ENCODE data around the gene SLC35B1. TPM values are rescaled to one million over a fixed set of nuclear protein-coding genes. Genes with fewer than 3 reads are reported as not detected.

SLC35B1 gene
- total and polyA plus RNA-seq, 2 of the 4 experiments (the other 2 are of a cell fraction) = 66.4 to 86.2 TPM

DNA sequence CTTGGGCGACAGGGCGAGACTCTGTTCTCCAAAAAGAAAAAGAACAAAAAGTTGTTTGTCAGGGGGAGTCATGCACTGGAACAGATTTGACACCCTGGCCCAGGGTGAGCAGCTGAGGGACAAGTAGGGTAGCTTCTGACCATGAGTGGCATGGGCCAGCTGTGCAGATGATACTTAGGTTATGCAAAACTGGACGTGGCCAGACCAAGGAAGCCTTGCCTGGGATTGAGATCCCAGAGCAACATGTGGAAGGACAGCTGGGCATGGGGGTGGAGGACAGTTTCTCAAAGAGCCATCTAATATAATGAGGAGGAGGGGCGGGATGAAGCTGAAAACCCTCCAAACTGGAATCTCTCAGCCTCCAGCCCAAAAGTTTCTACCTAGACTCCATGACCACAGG lies 19.6 kb upstream of the SLC35B1 start:
- in situ Hi-C loops (cut with MboI; ENCODE audit: low sequenced_read_pairs) = no loop called here
- H4K91ac ChIP-seq (ENCODE audit: insufficient read depth, low read depth, low read length) = no peak overlapping the region
- no peak overlapping the region for H2BK20ac ChIP-seq (ENCODE audit: low read depth, low read length)
- no peaks in the 10 kb centered on the region for H3K9me1 ChIP-seq (ENCODE audit: insufficient read depth, low read length)
- no peak overlapping the region for H2BK120ac ChIP-seq (ENCODE audit: low read depth, low read length)
- H3K56ac ChIP-seq (ENCODE audit: extremely low read depth, insufficient read depth, low read length) = no peak overlapping the region
- BruUV-seq (replicated peaks) = no TSS peak
- intact Hi-C loops (cut with micrococcal nuclease) = no loop called here
- no peak for DNase-seq
- H3K18ac ChIP-seq (ENCODE audit: low read depth, low read length) = no peak overlapping the region
- H3K23ac ChIP-seq (ENCODE audit: low read depth, low read length) = no peak overlapping the region
- peaks cover 2% of the 10 kb centered on the region; the same call in 1 of the 2 replicates for H3K27me3 ChIP-seq (ENCODE audit: control insufficient read depth, insufficient read depth, low read length)
- no peak for TF ChIP-seq NFE2L2 (IDR thresholded peaks at IDR 0.05; ENCODE audit: low read depth, low read length)
- no peak for TF ChIP-seq SMC3 (IDR thresholded peaks at IDR 0.05; ENCODE audit: low read depth, low read length)
- TF ChIP-seq MAFK (IDR thresholded peaks at IDR 0.05; ENCODE audit: low read depth, low read length) = no peak
- TF ChIP-seq USF2 (IDR thresholded peaks at IDR 0.05; ENCODE audit: low read depth, low read length) = no peak
- no peak for TF ChIP-seq CTCF (conservative IDR thresholded peaks at IDR 0.05; ENCODE audit: low read depth, low read length)
- no peak for TF ChIP-seq CHD1 (IDR thresholded peaks at IDR 0.05; ENCODE audit: low read depth, low read length)
- no peak for TF ChIP-seq MAZ (IDR thresholded peaks at IDR 0.05; ENCODE audit: borderline replicate concordance, low read depth, low read length)
- no peak overlapping the region for H3K4ac ChIP-seq (ENCODE audit: low read depth, low read length)
- WGBS, 2 experiments (ENCODE audit: extremely low coverage in 2 of 2, insufficient read length in 1 of 2) = 90% methylated on average over 2 of the region's 4 CpGs; no CpG with 5 or more reads in 1 of the 2 experiments
- H2AK9ac ChIP-seq (replicated peaks; ENCODE audit: low read depth, low read length, poor library complexity) = no peak overlapping the region
- dilution Hi-C loops (cut with HindIII; ENCODE audit: low sequenced_read_pairs, unreplicated experiment) = no loop called here
- no peaks in the 10 kb centered on the region for H4K20me1 ChIP-seq (ENCODE audit: insufficient read depth, low read length)
- no peak overlapping the region for H4K8ac ChIP-seq (ENCODE audit: low read depth in 2 of 2, low read length in 2 of 2)
- no peak overlapping the region for H2AK5ac ChIP-seq (ENCODE audit: low read depth, low read length)
- no peak overlapping the region for H2BK15ac ChIP-seq (ENCODE audit: low read depth, low read length)
- no peak overlapping the region for H4K5ac ChIP-seq (ENCODE audit: low read depth, low read length)
- H3K4me1 ChIP-seq (ENCODE audit: control insufficient read depth, insufficient read depth, low read length) = peaks cover 3% of the 10 kb centered on the region; the same call in 1 of the 2 replicates
- no peak for ATAC-seq (ENCODE audit: low read depth)
- POLR2A ChIA-PET (ENCODE audit: unreplicated experiment) = no interaction called here
- no peaks in the 10 kb centered on the region for H3K9me3 ChIP-seq (ENCODE audit: control insufficient read depth, insufficient read depth, low read length)
- H2AFZ ChIP-seq (replicated peaks; ENCODE audit: low read length, poor library complexity) = no peak overlapping the region
- no peak overlapping the region for H3K9ac ChIP-seq (ENCODE audit: low read depth, low read length)
- H2BK5ac ChIP-seq (ENCODE audit: low read depth, low read length, poor library complexity, severe bottlenecking) = no peak overlapping the region
- H3K4me3 ChIP-seq (ENCODE audit: insufficient read depth, low read depth, low read length) = no peak overlapping the region
- H3K79me1 ChIP-seq (ENCODE audit: low read depth in 1 of 2, low read length in 2 of 2) = no peaks in the 10 kb centered on the region
- H3K14ac ChIP-seq (replicated peaks; ENCODE audit: low read depth, low read length) = no peak overlapping the region
- H3K4me2 ChIP-seq (ENCODE audit: low read depth, low read length) = no peak overlapping the region
- H3K27ac ChIP-seq (ENCODE audit: insufficient read depth, low read length) = no peak overlapping the region
- CTCF ChIA-PET = no interaction called here
- H3K36me3 ChIP-seq (ENCODE audit: control insufficient read depth, insufficient read depth, low read length) = no peaks in the 10 kb centered on the region
